GM19438 (cell line): Measurements from ENCODE around the gene SPACA5.
"Not testable (repeated sequence)": the region's sequence is repeated elsewhere in the genome, so short reads cannot be mapped to it uniquely, and the experiment has no call there.

Experiments used
- ATAC-seq: cut with Tn5 transposase; IDR thresholded peaks from one replicate; pipeline ENCODE4 v1.9.1; 2021; ENCODE audit warnings: low read depth; ENCODE audit not compliant: unreplicated experiment

Gene SPACA5

DNA sequence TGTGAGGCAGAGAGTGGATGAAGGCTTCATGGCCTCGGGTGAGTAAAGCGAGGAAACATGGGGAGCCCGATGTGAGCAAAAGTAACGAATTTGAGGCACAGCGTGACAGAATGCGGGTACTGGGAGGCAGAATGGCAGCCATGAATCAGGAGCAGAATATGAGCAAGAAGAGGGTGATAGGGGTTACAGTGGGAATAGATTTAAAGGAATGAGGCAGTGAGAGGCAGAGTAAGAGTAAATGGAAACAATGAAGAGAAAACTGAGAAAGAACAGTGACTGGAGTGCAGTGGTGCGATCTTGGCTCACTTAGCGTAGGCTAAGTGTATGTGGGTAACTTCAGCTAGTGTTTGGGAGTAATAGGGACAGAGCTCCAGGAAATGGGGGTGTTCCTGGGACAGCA is at the start of gene SPACA5:
Gene SPACA5 (plus strand): TSS at position 301 of the 400 bp plus-strand sequence. CDS start 815 bp downstream, outside the sequence.
- not testable (repeated sequence) for ATAC-seq

DNA sequence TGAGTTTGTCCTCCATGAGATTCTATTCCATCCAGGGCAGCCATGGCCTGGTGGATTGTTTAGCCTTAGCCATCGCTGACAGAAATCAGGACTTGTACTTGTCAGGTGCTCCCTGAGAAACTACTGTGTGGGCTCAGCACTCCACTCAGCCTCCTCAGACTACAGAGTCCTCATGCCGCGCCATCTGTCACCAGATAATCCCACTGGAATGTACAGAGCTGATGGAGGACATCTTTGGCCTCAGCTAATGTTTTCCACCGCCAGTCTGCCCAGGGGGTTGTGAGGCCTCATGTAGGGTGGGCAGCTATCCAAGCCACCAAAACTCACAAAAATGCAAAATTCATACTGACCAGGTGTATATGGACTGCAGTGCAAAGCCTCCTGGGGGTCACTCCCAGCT is 48.6 kb upstream of the SPACA5 start:
- ATAC-seq, result not testable (repeated sequence)

DNA sequence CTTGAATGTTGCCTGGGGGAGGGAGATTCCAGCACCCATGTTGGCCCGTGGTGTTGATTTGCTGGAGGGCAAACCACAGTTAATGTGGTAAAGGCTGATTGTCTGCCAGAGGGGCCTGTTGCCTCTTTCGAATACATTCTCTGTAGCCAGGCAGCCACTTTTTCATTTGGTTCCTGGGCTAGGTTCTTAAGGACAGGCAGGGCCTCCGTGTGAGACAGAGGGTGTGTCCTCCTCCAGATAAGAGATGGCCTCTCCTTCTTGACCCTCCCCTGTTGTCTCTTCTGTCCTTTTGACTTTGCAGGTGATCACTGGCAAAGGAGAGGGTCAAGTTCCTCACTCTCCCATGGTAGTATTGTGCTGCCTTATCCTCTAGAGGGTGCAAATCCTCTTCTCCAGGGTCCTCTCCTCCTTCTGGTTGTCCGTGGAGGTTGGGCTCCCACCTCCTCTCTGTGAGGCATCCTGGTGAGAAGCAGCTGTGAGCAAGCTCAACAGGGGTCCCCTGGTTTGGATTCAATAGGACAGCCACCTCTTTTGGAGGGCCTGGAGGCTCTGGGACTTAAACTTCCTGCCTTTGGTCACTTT is 47.9 kb upstream of the SPACA5 start:
- no peak for ATAC-seq

DNA sequence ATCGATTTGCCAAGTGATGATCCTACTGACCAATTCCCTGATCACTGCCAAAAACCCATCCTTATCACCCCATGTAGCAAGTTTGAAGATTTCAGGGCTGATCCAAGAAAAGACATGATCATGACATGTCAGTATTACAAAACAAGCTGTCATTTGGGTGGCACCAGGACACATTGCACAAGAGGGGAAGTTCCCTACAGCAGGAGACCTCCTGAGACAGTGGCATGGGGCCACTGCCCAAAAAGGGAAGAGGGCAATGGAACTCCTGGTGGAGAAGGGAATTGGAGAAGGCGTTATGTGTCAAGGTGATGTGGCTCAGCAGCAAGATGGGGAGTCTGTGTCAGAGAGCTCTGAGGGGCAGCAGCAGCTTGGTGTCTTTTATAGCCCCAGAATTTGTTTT is 46.4 kb upstream of the SPACA5 start:
- no peak for ATAC-seq

DNA sequence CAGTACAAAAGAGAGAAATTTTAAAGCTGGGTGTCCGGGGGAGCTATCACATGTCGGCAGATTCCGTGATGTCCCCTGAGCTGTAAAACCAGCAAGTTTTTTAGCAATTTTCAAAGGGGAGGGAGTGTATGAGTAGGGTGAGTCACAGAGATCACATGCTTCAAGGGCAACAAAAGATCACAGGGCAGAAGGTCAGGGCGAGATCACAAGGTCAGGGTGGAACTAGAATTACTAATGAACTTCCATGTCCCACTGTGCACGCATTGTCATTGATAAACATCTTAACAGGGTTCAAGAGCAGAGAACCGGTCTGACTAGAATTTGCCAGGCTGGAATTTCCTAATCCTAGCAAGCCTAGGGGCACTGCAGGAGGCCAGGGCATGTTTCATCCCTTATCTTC is 45.0 kb upstream of the SPACA5 start:
- ATAC-seq, result not testable (repeated sequence)

DNA sequence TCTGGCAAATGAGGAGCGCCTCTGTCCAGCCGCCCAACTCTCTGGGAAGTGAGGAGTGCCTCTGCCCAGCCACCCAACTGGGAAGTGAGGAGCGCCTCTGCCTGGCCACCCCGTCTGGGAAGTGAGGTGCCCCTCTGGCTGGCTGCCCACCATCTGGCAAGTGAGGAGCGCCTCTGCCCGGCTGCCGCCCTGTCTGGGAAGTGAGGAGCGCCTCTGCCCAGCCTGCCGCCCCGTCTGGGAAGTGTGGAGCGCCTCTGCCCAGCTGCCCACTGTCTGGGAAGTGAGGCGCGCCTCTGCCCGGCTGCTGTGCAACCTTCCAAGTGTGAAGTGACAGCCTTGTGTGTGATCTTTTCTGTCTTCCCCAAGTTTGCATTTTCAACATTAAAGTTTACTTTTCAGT is 41.3 kb upstream of the SPACA5 start:
- not testable (repeated sequence) for ATAC-seq

DNA sequence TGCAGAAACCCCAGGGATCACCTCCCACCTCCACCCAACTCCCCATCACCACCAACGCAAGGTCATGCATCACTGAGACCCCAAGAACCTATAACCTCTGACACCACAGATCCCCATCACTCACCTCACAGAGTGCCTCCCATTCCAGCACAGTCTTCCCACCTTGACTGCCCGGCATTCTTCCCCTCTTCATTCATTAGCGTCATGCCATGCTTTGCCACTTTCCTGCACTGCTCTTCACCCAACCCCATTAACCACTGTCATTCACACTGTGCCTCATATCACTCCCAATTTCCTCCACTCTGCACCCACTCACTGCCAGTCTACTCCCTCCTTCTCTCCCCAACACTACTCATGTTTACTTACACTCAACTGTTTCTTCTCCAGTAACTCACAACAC is 33.6 kb upstream of the SPACA5 start:
- ATAC-seq, result no peak

DNA sequence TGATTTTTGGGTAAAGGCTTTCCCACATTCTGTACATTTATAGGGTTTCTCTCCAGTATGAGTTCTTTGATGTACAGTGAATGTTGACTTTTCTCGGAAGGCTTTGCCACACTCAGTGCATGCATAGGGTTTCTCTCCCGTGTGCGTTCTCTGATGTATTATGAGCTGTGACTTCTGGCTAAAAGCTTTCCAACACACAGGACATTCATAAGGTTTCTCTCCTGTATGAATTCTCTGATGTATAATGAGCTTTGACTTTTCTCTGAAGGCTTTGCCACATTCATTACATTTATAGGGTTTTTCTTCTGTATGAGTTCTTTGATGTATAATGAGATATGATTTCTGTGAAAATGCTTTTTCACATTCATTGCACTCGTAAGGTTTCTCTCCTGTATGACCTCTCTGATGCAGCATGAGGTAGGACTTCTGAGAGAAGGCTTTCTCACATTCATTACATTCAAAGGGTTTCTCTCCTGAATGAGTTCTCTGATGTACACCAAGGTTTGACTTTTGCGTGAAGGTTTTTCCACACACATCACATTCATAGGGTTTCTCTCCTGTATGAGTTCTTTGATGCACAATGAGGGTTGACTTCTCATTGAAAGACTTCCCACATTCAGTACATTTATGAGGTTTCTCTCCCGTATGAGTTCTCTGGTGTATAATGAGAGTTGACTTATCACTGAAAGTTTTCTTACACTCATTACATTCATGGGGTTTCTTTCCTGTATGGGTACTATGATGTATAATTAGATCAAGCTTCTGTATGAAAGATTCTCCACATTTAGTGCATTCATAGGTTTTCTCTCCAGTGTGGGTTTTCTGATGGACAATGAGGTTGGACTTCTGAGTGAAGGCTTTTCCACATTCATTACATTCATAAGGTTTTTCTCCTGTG is 30.3 kb upstream of the SPACA5 start:
- ATAC-seq, result no peak

DNA sequence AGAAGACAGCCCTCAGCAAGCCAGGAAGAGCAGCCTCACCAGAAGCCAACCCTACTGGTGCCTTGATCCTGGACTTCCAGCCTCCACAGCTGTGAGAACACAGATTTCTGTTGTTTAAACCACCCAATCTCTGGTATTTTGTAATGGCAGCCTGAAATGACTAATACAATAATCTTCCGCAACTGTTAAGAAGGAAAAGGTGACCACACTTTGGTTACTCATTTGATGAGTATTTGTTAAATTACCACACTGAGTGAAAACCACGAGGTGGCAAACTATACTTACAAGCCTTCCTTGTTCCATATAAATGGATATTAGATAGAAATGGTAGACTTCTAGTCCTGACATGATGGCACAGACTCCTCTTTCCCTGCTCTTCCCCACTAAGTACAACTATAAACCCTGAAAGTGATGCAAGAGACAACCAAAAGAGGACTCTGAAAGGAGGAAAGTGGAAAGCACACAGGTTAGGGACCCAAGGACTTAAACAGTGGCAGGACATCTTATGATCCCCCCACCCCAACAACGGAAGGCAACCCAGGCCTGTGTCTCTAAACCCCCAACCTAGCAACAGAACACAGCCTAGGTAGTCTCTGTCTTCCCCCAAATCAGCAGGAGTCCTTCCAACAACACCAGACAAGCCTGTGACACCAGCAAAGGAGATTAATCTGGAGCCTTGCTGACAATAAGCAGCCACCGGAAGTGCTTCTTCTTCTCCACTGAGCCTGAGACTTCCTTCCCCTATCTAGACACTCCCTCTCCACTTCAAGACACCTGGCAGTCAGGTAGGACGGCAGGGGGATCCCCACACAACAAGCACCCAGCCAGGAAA is 15.3 kb upstream of the SPACA5 start:
- ATAC-seq, result no peak

DNA sequence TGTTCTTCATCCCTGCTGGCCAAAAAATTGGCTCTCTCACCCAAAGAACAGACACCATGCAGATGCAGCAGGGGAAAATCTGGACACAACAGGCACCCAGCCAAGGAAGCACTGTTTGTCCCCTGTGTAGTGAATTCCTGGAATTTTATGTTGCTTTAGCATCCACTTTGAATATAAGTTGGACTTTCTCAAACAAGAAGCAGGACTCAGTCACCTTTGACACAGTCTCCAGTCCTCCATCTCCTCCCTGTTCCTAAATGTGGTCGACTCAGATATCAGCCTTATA is 14.8 kb upstream of the SPACA5 start:
- ATAC-seq, result no peak

DNA sequence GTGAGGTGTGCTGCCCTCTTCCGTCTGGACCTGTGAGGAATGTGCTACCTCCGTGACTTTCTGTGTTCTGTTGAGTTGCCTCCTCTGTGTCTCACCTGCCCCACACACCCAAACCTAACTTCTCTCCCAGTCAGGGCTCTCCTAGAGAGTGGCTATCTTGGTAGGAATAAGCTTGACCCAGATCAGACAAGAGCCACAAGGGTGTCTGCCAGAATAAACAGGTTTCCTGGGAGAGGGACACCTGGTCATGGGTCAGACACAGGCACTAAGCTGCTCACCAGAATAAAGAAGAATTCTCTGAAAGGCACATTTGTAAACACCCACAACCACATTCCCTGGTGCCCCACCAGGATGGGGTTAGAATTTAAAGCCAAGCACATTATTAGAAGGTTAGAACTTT is 14.1 kb upstream of the SPACA5 start:
- no peak for ATAC-seq

DNA sequence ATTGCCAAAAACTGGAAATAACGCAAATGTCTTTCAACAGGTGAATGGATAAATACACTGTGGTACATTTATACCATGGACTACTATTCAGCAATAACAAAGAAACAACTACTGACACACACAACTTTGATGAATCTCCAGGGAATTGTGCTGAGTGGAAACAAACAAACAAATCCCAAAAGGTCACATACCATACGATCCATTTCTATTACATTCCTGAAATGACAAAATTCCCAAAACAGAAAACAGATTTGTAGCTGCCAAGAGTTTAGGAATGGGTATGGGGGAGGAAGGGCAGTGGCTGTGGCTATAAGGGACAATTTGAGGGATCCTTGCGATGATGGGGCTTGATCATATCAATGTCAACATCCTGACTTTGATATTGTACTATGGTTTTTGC is 5.5 kb upstream of the SPACA5 start:
- no peak for ATAC-seq

DNA sequence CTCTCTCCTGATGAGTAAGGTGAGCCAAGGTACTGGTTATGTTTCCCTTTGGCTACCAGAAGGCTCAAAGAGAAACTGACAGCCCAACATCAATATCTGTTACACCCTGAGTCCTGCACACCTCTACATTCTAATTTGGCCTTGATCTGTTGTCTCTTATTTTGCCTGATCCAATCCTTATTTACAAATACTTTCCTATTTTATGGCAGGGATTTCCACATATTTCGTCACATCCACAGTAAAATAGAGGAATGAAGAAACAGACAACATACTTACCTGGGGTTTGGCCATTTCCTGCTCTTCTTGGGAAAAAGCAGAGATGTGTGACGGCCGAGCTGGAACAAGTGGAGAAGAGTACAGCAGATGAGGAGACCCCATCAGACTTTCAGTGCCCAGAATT is 4.5 kb upstream of the SPACA5 start:
- no peak for ATAC-seq

DNA sequence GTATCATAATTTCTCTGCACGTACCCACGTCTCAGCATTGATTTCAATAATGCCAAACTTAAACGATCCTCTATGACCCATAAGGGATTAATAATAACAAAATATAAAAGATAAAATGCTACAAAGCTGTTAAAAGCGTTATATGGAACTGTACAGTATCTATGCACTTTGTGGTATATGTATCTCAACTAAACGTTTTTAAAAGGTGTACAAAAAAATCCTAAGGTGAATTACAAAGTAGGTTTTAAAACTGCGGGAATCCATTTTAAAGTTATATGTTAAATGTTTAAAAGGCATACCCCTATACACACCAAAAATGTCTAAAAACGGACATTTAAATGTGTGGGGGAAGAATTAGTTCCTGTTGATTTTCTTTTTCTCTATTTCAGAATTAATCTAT is 3.9 kb upstream of the SPACA5 start:
- no peak for ATAC-seq

DNA sequence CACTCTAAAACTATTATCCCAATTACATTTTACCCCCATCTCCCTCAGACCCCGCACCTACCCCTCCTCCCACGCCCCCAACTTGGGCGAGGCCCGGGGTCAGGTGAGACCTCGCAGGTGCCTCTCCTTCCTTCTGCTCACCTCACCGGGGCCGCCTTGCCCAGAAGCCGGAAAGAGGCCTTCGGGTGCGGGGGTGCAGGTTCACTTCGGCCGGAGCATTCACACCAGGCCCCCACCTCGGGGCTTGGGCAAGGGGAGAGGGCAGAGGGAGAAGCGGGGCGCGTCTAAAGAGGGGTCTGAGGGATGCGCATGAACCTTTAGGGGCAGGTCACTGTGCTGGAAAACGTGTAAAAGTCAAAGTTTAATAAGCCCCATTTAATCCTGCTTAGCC is 3.4 kb upstream of the SPACA5 start:
- ATAC-seq, result no peak

DNA sequence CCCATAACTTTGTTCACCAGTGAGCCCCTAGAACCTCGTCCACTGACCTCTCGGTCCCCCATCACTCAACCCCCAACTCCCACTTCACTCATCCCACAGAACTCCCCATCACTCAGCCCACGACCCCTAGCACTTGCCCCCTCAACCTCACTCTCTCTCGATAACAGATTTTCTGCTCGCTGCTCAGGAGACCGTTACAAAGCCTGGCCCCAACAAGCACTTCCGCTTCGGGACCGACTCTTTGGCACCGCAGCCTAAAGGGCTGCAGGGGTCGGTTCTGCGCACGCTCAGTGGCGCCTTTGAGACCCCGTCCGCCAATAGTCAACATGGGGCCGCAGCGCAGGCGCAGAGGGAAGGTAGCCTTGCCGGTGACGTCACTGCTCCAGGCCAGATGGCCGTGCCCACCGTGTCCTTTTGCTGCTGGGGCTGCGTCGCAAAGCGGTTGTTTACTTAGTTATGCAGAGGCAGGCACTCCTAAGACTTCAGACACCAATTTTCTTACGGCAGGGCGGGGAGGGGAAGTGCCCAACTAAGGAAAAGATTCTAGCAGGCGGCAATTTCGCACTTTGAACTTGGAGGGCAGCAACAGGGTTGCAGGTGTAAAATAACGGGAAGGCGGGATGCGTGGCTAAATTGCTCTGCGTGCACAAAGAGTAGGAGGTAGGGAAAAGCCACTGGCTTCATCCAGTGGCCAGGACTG is 2.9 kb upstream of the SPACA5 start, which contains the start of gene ZNF182:
Gene ZNF182 (minus strand): TSS at position 232 of the 700 bp plus-strand sequence. CDS start 1,380 bp downstream, outside the sequence.
- peak; percentile 95 for ATAC-seq

DNA sequence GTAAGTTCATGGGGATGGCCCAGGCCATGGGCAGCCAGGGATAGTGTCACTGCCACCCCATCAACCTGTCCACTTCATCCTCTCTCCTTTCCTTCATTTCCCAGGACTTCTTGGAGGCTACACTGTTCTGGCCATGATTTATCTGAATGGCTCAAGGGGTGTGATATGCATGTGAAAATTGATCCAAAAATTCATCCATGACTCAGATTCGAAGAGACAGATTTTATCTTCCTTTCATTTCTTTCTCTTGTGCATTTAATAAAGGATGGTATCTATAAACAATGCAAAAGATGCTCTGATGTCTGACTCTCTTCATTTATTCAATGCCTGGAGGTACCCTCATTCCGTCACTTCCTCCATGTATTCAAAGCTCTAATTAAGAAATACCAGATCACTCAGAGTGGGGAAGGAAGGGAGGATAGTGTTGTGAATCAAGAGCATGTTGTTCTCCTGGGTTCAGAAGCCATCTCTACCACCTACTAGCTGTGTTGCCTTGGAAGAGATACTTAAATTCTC is 2.7 kb downstream of the SPACA5 start:
- ATAC-seq, result not testable (repeated sequence)

DNA sequence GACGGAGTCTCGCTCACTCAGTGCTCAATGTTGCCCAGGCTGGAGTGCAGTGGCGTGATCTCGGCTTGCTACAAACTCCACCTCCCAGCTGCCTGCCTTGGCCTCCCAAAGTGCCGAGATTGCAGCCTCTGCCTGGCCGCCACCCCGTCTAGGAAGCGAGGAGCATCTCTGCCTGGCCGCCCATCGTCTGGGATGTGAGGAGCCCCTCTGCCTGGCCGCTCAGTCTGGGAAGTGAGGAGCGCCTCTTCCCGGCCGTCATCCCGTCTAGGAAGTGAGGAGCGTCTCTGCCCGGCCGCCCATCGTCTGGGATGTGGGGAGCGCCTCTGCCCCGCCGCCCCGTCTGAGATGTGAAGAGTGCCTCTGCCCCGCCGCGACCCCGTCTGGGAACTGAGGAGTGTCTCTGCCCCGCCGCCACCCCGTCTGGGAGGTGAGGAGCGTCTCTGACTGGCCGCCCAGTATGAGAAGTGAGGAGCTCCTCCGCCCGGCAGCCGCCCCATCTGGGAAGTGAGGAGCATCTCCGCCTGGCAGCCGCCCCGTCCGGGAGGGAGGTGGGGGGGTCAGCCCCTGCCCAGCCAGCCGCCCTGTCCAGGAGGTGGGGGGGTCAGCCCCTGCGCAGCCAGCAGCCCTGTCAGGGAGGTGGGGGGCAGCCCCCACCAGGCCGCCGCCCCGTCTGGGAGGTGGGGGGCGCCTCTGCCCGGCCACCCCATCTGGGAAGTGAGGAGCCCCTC is 10.0 kb downstream of the SPACA5 start:
- ATAC-seq, result not testable (repeated sequence)

DNA sequence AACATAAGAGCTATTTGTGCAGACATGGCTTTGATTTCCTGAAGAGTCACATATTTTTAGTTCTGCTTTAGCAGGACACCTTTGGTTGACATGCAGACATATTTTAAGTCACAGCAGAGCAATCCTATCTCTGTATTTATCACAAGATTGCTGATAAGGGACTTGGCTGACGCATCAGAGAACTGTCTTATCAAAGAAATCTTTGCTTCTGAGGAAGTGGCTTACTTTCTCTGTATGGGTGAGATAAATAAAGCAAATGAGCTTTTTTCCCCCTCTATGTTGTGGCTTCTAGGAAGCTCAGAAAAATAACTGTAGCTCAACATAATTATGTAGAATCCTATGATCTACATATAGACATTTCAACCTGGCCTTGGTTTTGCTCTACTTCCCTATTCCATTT is 13.1 kb downstream of the SPACA5 start:
- ATAC-seq, result not testable (repeated sequence)

DNA sequence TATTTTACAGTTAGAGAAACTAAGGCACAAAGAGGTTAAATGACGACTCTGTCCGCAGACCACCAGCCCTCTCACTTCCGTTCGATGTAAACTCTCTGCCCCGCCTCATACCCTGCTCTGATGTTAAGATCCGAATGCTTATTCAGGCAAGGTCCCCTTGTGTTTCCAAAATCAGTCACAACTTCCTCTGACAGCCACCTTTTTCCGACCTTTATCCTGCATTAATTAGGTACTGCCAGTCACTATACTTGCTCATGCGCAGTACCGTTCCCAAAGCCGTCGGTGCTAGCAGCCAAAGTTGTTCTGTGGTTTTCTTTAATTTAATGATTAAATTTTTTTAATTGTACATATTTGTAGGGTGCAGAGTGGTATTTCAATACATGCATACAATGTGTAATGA is 13.7 kb downstream of the SPACA5 start:
- ATAC-seq, result not testable (repeated sequence)
